OCI-LY3 (cell line): Measurements from ENCODE around the gene TBCE.

ENCODE experiments used
- CTCF ChIP-seq: fragments of 200-600, 300-600 bp; sonication (generic); IDR thresholded peaks from 2 replicates; pipeline ENCODE4 v1.5.1; 2014; ENCODE audit warnings: antibody characterized with exemption, low read length, low read depth
- EZH2phosphoT487 ChIP-seq: fragments of 200-600 bp; shearing (Covaris generic); IDR thresholded peaks from 2 replicates; pipeline ENCODE4 v1.6.1; 2018; ENCODE audit warnings: antibody characterized with exemption, mixed run types, low read depth

GRCh38 chr1:235330918-235331285, 36.3 kb upstream of the TBCE start:
- TF ChIP-seq CTCF (no peak), EZH2phosphoT487 (no peak)
